ENCODE measurements around the gene AP1G2.
A peak's percentile ranks its signal among the peaks of the same experiment; 100 is the strongest.

AP1G2 gene

DNA sequence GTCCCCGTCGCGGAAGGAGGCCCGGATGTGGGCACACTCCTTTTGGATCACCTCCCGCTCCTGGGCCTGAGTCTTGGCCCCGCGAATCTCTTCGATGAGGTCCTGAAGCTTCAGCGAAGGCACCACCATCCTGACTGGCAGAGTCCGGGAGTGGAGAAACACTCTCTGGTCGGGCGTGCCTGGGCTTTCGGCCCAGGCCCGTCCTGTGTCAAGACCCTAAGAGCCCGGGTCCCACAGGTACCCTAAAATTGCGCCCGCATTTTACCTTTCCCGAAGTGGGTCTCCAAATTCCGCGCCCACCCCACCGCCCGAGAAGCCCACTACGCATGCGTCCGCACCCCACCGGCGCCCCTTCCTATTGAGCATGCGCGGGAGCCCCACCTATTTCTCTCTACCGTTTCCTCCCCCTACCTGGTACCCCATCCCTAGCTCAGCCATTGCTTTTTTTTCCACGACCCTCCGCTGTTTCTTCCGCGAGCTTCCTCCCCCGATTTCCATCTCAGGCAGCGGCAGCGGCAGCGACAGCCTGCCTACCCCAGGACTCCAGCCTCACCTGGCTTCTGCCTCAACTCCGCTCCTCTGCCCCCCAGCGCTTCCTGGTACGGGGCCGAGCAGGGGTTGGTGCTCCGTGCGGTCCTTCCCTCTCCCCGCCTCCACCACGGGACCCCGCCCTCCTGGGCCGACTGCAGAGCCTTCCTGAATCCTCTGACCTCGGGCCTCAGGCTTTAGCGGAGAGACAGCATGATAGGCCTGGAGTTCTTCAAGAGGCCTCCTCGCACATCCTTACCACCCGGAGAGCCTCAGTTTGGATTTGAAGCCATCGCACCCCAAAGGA is at the start of gene AP1G2:
AP1G2 (minus strand) TSS at position 606 of the 835 bp plus-strand sequence; CDS start at position 129, 477 bp downstream.
- peak; percentile 87 for DNase-seq (ENCODE audit: low spot score)

GRCh38 chr14:23615856-23616255 is 48.3 kb upstream of the AP1G2 start:
- no peak for DNase-seq (ENCODE audit: low spot score)

GRCh38 chr14:23614395-23614828 is 46.8 kb upstream of the AP1G2 start:
- DNase-seq (ENCODE audit: low spot score): no peak

DNA sequence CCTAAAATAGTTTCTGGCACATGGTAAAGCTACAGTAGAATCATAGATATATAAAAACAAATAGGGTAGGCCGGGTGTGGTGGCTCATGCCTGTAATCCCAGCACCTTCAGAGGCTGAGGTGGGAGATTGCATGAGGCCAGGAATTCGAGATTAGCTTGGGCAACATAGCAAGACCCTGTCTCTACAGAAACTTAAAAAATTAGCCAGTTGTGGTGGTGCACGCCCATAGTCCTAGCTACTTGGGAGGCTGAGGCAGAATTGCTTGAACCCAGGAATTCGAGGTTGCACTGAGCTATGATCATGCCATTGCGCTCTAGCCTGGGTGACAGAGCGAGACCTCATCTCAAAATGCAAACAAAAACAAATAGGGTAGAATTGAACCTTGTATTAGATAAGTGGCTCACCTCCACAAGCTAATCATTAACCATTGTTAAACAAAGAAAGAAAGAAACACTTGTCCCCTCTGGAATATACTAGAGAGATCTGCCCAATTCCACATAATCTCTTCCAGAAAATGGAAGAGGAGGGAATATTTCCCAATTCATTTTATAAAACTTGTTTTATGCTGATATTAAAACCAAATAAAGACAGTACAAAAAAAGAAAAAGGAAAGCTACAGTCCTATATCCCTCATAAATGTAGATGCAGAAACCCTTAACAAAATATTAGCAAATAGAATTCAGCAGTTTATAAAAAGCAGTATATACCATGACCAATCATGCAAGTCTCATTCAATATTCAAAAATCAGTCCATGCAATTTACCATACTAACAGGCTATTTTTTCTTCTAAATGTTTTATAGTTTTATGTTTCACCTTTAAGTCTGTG is 45.9 kb upstream of the AP1G2 start:
- DNase-seq (ENCODE audit: low spot score): peak; percentile 60

GRCh38 chr14:23612802-23613201 is 45.2 kb upstream of the AP1G2 start:
- DNase-seq (ENCODE audit: low spot score): no peak

- no peak for DNase-seq (ENCODE audit: low spot score)
Observed at GRCh38 chr14:23612354-23612732, 44.8 kb upstream of the AP1G2 start.

DNA sequence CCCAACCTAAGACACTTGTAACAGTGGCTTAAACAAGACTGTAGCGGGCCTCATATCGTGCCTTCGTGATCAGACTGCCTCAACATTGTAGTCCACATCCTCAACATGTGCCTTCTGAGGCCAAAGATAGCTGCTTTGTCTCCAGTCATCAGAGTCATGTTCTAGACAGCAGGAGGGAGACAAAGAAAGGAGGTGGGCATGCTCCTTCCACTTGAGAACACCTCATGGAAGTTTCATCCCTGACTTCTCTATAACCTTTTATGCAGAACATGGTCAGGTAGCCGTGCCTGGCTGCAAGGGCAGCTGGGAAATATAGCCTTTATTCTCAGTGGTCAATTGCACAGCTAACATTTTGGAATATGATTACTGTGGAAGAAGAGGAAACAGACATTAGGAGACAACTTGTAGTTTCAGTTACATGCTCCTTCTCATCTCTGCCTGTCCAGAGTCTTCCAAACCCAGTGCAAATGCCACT is 43.3 kb upstream of the AP1G2 start:
- no peak for DNase-seq (ENCODE audit: low spot score)

DNA sequence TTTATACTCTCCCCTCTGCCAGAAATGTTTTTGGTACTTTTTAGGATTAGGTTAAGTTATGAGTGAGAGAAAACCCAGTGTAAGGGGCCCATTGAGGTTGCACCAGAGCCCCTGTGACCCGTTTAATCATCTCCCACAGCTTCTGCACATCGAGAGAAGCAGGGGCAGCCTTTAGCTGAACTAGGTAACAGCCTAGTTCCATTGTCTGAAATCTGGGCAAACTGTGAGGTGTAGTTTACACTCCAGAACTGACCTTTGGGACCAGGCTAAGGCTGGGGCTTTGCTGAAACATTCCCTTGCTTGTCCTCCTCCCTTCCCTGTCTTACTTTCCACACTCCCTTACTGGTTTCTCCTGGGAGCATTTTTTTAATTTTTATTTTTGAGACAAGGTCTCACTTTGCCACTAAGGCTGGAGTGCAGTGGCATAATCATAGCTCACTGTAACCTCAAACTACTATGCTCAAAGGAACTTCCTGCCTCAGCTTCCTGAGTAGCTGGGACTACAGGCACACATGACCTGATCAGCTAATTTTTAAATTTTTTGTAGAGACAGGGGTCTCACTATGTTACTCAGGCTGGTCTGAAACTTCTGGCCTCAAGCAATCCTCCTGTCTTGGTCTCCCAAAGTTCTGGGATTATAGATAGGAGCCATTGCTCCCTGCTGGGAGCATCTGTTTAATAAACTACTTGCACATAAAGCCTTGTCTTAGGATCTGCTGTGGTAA is 42.7 kb upstream of the AP1G2 start:
- no peak for DNase-seq (ENCODE audit: low spot score)

DNA sequence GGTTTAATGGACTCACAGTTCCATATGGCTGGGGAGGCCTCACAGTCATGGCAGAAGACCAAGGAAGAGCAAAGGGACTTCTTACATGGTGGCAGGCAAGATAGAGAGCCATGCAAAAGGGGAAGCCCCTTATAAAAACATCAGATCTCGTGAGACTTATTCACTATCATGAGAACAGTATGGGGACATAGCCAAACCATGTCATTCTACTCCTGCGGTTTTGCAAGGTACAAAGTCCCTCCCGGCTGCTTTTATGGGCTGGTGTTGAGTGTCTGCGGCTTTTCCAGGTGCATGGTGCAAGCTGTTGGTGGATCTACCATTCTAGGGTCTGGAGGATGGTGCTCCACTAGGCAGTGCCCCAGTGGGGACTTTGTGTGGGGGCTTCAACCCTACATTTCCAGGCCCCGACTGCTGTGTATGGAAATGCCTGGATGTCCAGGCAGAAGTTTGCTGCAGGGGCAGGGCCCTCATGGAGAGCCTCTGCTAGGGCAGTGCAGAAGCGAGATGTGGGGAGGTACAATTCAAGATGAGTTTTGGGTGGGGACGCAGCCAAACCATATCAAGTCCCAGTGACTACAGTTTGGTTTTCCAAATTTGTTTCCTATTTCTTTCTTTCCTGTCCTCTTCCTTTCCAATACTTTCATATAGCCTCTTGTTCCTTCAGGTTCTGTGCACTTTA is 42.0 kb upstream of the AP1G2 start:
- DNase-seq (ENCODE audit: low spot score): peak; percentile 60

- no peak for DNase-seq (ENCODE audit: low spot score)
Observed at GRCh38 chr14:23609001-23609400, 41.4 kb upstream of the AP1G2 start.

DNA sequence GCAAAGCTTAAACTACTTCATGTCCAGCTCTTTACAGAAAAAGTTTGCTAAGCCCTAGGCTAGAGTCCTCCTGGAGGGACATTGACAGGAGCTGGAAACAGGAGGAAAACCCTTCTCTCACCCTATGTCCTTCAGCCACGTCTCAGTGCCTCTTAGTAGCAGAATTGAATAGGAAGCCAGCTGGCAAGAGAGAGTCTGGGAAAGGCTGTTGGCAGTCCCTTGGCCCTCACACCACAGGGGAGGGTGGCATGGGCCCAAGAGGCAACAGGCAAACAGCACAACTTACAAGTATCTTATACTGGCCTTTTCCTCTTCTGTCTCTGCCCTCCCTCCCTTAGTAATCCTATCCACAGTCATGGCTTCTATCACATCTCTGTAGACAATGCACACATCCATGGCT is 40.9 kb upstream of the AP1G2 start:
- no peak for DNase-seq (ENCODE audit: low spot score)

- DNase-seq (ENCODE audit: low spot score): no peak
Observed at GRCh38 chr14:23605931-23606585, 38.5 kb upstream of the AP1G2 start.

GRCh38 chr14:23604675-23605170 is 37.1 kb upstream of the AP1G2 start:
- DNase-seq (ENCODE audit: low spot score): no peak

DNA sequence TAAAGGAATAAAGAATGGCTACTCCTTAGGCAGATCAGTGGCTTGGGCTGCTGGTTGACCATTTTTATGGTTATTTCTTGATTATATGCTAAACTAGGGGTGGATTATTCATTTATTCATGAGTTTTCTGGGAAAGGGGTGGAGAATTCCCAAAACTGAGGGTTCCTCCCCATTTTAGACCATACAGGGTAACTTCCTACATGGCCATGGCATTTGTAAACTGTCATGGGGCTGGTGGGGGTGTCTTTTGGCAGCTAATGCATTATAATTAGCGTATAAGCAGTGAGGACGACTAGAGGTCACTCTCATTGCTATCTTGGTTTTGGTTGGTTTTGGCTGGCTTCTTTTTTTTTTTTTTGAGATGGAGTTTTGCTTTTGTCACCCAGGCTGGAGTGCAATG is 36.6 kb upstream of the AP1G2 start:
- DNase-seq (ENCODE audit: low spot score): no peak

- no peak for DNase-seq (ENCODE audit: low spot score)
Observed at GRCh38 chr14:23603103-23603502, 35.5 kb upstream of the AP1G2 start.

DNA sequence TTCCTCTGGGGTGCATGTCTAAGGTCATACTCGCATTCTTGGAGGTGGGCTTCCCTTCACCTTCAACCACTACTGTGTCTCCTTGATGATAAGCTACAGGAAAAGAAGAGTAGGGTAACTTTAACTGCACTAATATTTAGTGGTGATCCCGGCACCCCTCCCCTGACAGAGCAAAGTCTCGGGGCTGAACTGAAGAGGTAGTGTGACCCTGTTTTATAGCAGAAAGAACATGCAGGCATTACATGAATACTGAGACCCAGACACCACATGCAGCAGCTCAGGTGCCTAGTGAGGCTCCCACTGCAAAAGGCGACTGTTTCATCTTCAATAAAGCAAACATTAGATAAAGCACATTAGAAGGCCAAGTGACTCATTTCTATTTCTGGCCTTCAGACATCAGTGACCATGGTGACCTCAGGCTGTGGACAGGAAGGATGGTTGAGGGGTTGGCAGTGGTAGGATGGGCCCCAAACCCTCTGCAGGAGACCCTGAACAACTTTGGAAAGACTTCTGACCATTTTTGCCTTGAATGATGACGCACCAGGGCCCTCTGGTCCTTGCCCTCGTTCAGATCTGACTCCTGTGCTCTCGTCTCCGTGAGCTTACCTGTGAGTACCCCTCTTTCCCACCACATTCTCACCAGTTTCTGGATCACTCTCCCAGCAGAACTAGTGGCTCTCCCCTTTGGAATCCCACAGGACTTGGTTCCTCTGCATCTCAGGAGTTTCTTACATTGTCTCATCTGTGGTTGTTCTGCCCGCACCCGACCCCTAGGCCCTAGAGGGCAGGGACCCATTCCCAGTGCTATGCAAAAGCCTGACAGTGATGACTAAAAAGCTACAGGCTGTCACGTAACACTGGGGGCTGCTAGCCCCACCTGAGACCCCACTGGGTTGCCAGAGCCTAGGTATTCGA is 34.8 kb upstream of the AP1G2 start:
- DNase-seq (ENCODE audit: low spot score): no peak

DNA sequence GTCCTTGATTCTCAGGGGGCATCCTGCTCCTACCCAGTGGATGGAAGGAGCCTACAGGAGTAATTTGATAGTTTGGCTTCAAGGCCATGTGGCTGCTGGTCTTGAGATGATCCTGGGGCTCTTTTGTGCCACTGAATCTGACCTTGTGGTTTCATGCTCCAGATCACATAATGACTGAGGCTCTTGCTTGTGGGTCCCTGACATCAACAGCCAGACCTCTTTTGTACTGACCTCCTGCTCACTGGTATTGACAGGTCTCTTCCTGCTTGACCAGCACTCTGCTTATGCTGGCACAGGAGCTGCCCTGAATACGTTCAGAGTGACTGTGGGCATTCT is 34.2 kb upstream of the AP1G2 start:
- DNase-seq (ENCODE audit: low spot score): no peak

- no peak for DNase-seq (ENCODE audit: low spot score)
Observed at GRCh38 chr14:23601424-23601823, 33.8 kb upstream of the AP1G2 start.

DNA sequence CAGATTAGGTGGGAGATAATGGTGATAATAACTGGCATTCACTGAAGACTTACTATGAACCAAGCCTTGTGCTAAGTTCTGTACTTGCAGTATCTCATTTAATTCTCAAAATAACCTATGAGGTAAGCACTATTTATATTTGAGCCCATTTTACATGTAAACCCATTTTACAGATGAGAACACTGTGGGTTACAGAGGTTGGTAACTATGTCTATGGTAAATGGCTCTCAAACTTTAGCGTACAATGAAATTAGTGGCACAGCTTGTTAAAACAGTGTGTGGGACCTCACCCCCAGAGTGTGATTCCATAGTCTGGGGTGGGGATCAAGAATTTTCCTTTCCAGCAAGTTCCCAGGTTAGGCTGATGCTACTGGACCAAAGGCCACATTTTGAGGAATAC is 33.2 kb upstream of the AP1G2 start:
- DNase-seq (ENCODE audit: low spot score): no peak

DNA sequence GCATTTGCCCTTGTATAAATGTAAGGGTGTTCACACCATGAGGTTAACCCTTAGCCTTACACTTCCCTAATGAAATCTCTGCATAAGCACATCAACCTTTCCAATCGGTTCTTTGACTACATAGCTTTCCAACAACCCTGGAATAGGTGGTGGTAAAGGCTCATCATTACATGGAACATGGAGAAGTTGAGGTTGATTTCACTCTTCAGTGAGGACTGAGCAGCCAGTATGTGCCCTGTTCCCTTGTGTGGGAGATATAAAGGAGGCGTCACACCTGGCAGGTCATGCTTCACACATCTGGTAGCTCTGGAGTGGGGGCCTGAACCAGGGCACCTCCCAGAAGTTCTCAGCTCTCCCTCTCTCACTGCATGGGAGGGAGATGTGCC is 32.7 kb upstream of the AP1G2 start:
- DNase-seq (ENCODE audit: low spot score): no peak
